H1 (cell line): ENCODE measurements around the gene KANSL1. TPM values are rescaled to one million over a fixed set of nuclear protein-coding genes. Genes with fewer than 3 reads are reported as not detected.
A peak's percentile ranks its signal among the peaks of the same experiment; 100 is the strongest.

Experiments used
- CTCF ChIA-PET: fragments of 300-600 bp; sonication (Branson Sonifier 250); formaldehyde crosslinking; loops from one replicate; lab custom pipeline; 2021; ENCODE audit not compliant: partially characterized antibody; lab: Charles Lee
- POLR2A ChIA-PET: fragments of 300-600 bp; sonication (Branson Sonifier 250); formaldehyde crosslinking; loops from one replicate; lab custom pipeline; 2021; ENCODE audit warnings: inconsistent platforms; ENCODE audit not compliant: partially characterized antibody; lab: Charles Lee
- DNase-seq, 2 experiments: peaks; one replicate each; pipeline versions ENCODE4 v3.0.0 to v3.0.0-alpha.2; 2010 to 2022; ENCODE audit warnings: low spot score in 2 of 2, low read depth in 1 of 2, mixed read lengths in 1 of 2
- FAIRE-seq: peaks from 2 replicates; lab custom pipeline; 2011; peaks lifted over from hg19 to GRCh38; lab: Jason Lieb, UNC
- H2AFZ ChIP-seq: 2 replicates; pipeline ENCODE4 v1.8.1; 2012; ENCODE audit warnings: low read length, inconsistent platforms
- H2AK5ac ChIP-seq: 2 replicates; pipeline ENCODE4 v1.6.1; 2013; ENCODE audit warnings: low read depth, low read length
- H2BK120ac ChIP-seq: replicated peaks from 2 replicates; pipeline ENCODE3; 2013; ENCODE audit warnings: low read depth, low read length, inconsistent platforms
- H2BK12ac ChIP-seq: 2 replicates; pipeline ENCODE4 v1.6.1; 2013; ENCODE audit warnings: low read depth, low read length
- H2BK15ac ChIP-seq: 2 replicates; pipeline ENCODE4 v1.6.1; 2013; ENCODE audit warnings: low read length
- H2BK20ac ChIP-seq: 2 replicates; pipeline ENCODE4 v1.6.1; 2013; ENCODE audit warnings: low read length
- H2BK5ac ChIP-seq: 2 replicates; pipeline ENCODE4 v1.6.1; 2013; ENCODE audit warnings: low read depth, low read length
- H3K14ac ChIP-seq: 2 replicates; pipeline ENCODE4 v1.6.1; 2013; ENCODE audit warnings: inconsistent platforms; ENCODE audit not compliant: insufficient read length
- H3K18ac ChIP-seq: 2 replicates; pipeline ENCODE4 v1.6.1; 2013; ENCODE audit warnings: low read length; ENCODE audit errors: extremely low read depth
- H3K23ac ChIP-seq: 2 replicates; pipeline ENCODE4 v1.6.1; 2013; ENCODE audit warnings: inconsistent platforms; ENCODE audit not compliant: insufficient read length
- H3K23me2 ChIP-seq: 2 replicates; pipeline ENCODE4 v1.6.1; 2013; ENCODE audit warnings: low read depth, low read length
- H3K27ac ChIP-seq: 2 replicates; pipeline ENCODE4 v1.6.1; 2011; ENCODE audit warnings: low read depth, low read length, inconsistent platforms
- H3K27me3 ChIP-seq, 4 experiments: replicated peaks in 1 of 4; 1 replicate in 1 of 4; 2 replicates in 3 of 4; pipeline versions ENCODE4 v1.6.1 to v1.8.1; 2011 to 2013; ENCODE audit warnings: low read length in 3 of 4, mild to moderate bottlenecking in 3 of 4, inconsistent platforms in 2 of 4, mixed read lengths in 2 of 4, moderate library complexity in 1 of 4; ENCODE audit not compliant: control insufficient read depth in 3 of 4, insufficient read depth in 3 of 4; ENCODE audit errors: extremely low read depth in 1 of 4
- H3K36me3 ChIP-seq, 4 experiments: 2 replicates each; pipeline versions ENCODE4 v1.6.1 to v1.8.1; 2011 to 2013; ENCODE audit warnings: mild to moderate bottlenecking in 4 of 4, low read length in 3 of 4, moderate library complexity in 2 of 4, control low read depth in 1 of 4, inconsistent platforms in 1 of 4; ENCODE audit not compliant: insufficient read depth in 4 of 4, control insufficient read depth in 2 of 4
- H3K4ac ChIP-seq: replicated peaks from 2 replicates; pipeline ENCODE3; 2013; ENCODE audit warnings: low read length, low read depth, mixed read lengths, inconsistent platforms; ENCODE audit not compliant: insufficient read length
- H3K4me1 ChIP-seq, 4 experiments: replicated peaks in 1 of 4; 1 replicate in 1 of 4; 2 replicates in 3 of 4; pipeline versions ENCODE4 v1.6.1 to v1.8.1; 2011 to 2013; ENCODE audit warnings: low read length in 3 of 4, inconsistent platforms in 2 of 4, mixed read lengths in 1 of 4; ENCODE audit not compliant: insufficient read depth in 4 of 4, control insufficient read depth in 3 of 4
- H3K4me2 ChIP-seq, 2 experiments: 2 replicates each; pipeline versions ENCODE4 v1.6.1 to v1.8.1; 2011 to 2013; ENCODE audit warnings: low read depth in 2 of 2, low read length in 2 of 2, control low read depth in 1 of 2, inconsistent platforms in 1 of 2, mild to moderate bottlenecking in 1 of 2; ENCODE audit not compliant: insufficient read depth in 1 of 2
- H3K4me3 ChIP-seq, 4 experiments: fragments of 200-600, 300-600 bp in 1 of 4; sonication (generic), shearing (Covaris generic), sonication (Bioruptor Twin) in 1 of 4; 2 replicates each; pipeline versions ENCODE4 v1.5.1 to v1.8.1; 2011 to 2016; ENCODE audit warnings: low read length in 4 of 4, low read depth in 3 of 4, control low read depth in 2 of 4, inconsistent platforms in 2 of 4, mild to moderate bottlenecking in 2 of 4, mixed read lengths in 1 of 4, moderate library complexity in 1 of 4; ENCODE audit not compliant: insufficient read depth in 2 of 4; ENCODE audit errors: extremely low read depth in 1 of 4
- H3K56ac ChIP-seq: replicated peaks from 2 replicates; pipeline ENCODE3; 2013; ENCODE audit warnings: low read depth, mild to moderate bottlenecking, mixed read lengths, low read length, inconsistent platforms; ENCODE audit not compliant: insufficient read length
- H3K79me1 ChIP-seq: 2 replicates; pipeline ENCODE4 v1.6.1; 2013; ENCODE audit warnings: low read depth, low read length, control low read depth
- H3K79me2 ChIP-seq, 2 experiments: 2 replicates each; pipeline versions ENCODE4 v1.6.1 to v1.8.1; 2012 to 2013; ENCODE audit warnings: low read length in 2 of 2, mild to moderate bottlenecking in 2 of 2, inconsistent platforms in 1 of 2; ENCODE audit not compliant: insufficient read depth in 2 of 2, control insufficient read depth in 1 of 2
- H3K9ac ChIP-seq, 4 experiments: replicated peaks in 1 of 4; 1 replicate in 1 of 4; 2 replicates in 3 of 4; pipeline versions ENCODE4 v1.6.1 to v1.8.1; 2011 to 2013; ENCODE audit warnings: low read depth in 3 of 4, low read length in 3 of 4, control low read depth in 2 of 4, mild to moderate bottlenecking in 2 of 4, moderate library complexity in 2 of 4, inconsistent platforms in 1 of 4; ENCODE audit errors: extremely low read depth in 1 of 4
- H3K9me3 ChIP-seq, 2 experiments: 2 replicates each; pipeline versions ENCODE4 v1.6.1 to v1.8.1; 2012 to 2013; ENCODE audit warnings: mild to moderate bottlenecking in 2 of 2, moderate library complexity in 2 of 2, control low read depth in 1 of 2, inconsistent platforms in 1 of 2, low read depth in 1 of 2, low read length in 1 of 2, mixed read lengths in 1 of 2; ENCODE audit not compliant: insufficient read depth in 2 of 2
- H4K20me1 ChIP-seq, 2 experiments: replicated peaks in 1 of 2; 2 replicates each; pipeline versions ENCODE3 to v1.8.1; 2011 to 2013; ENCODE audit warnings: inconsistent platforms in 2 of 2, low read length in 2 of 2, mild to moderate bottlenecking in 1 of 2; ENCODE audit not compliant: insufficient read depth in 2 of 2, control insufficient read depth in 1 of 2
- H4K5ac ChIP-seq: 2 replicates; pipeline ENCODE4 v1.6.1; 2013; ENCODE audit warnings: low read length, low read depth, mixed read lengths, inconsistent platforms; ENCODE audit not compliant: insufficient read length
- H4K8ac ChIP-seq: 2 replicates; pipeline ENCODE4 v1.8.0; 2013; ENCODE audit warnings: mild to moderate bottlenecking, moderate library complexity, low read length, inconsistent platforms; ENCODE audit not compliant: insufficient read depth; ENCODE audit errors: extremely low read depth
- H4K91ac ChIP-seq: replicated peaks from 2 replicates; pipeline ENCODE3; 2013; ENCODE audit warnings: low read length, mixed read lengths, inconsistent platforms; ENCODE audit not compliant: insufficient read length
- ASH2L ChIP-seq: fragments of 200-600, 300-600 bp; sonication (generic); IDR thresholded peaks from one replicate; pipeline ENCODE4 v1.7.1; 2017; ENCODE audit warnings: low read length
- BACH1 ChIP-seq: IDR thresholded peaks from 2 replicates; pipeline ENCODE4 v1.6.1; 2012; ENCODE audit warnings: low read length, improper control_type of control experiment
- EGR1 ChIP-seq: IDR thresholded peaks from 2 replicates; pipeline ENCODE4 v1.6.1; 2011; ENCODE audit warnings: low read depth, low read length, borderline replicate concordance
- EP300 ChIP-seq, 2 experiments: IDR thresholded peaks; 1 replicate in 1 of 2; 2 replicates in 1 of 2; pipeline ENCODE4 v1.6.1; 2011 to 2012; ENCODE audit warnings: low read depth in 2 of 2, low read length in 2 of 2, mild to moderate bottlenecking in 2 of 2, borderline replicate concordance in 1 of 2, inconsistent platforms in 1 of 2, moderate library complexity in 1 of 2
- NRF1 ChIP-seq: IDR thresholded peaks from 2 replicates; pipeline ENCODE4 v1.6.1; 2011; ENCODE audit warnings: mild to moderate bottlenecking, low read depth, low read length, improper control_type of control experiment
- POLR2AphosphoS5 ChIP-seq: IDR thresholded peaks from 2 replicates; pipeline ENCODE4 v1.6.1; 2011; ENCODE audit warnings: low read depth, low read length
- RFX5 ChIP-seq: IDR thresholded peaks from 2 replicates; pipeline ENCODE4 v1.6.1; 2011; ENCODE audit warnings: low read depth, low read length, improper control_type of control experiment, borderline replicate concordance
- RXRA ChIP-seq: IDR thresholded peaks from 2 replicates; pipeline ENCODE4 v1.6.1; 2011; ENCODE audit warnings: low read depth, mild to moderate bottlenecking, low read length, moderate library complexity; ENCODE audit not compliant: insufficient read depth
- SP2 ChIP-seq: IDR thresholded peaks from 2 replicates; pipeline ENCODE4 v1.6.1; 2012; ENCODE audit warnings: mild to moderate bottlenecking, low read length, inconsistent platforms
- TBP ChIP-seq: IDR thresholded peaks from 2 replicates; pipeline ENCODE4 v1.6.1; 2011; ENCODE audit warnings: low read depth, low read length, improper control_type of control experiment
- ZNF274 ChIP-seq: IDR thresholded peaks from 2 replicates; pipeline ENCODE4 v1.7.0; 2012; ENCODE audit warnings: low read length, borderline replicate concordance; ENCODE audit errors: extremely low read depth
- WGBS, 2 experiments: shearing (Covaris generic) in 1 of 2; methylation state at CpG; one replicate each; pipeline versions ENCODE4 v1.1.6 to v1.1.7; 2013 to 2015; ENCODE audit warnings: low lambda C conversion rate in 2 of 2, mixed read lengths in 2 of 2, inconsistent platforms in 1 of 2, low coverage in 1 of 2, missing lambda C conversion rate in 1 of 2; ENCODE audit not compliant: insufficient replicate concordance in 2 of 2, insufficient coverage in 1 of 2, insufficient read length in 1 of 2; ENCODE audit errors: extremely low coverage in 1 of 2, missing lambda C conversion rate in 1 of 2; 5-methylcytosine and 5-hydroxymethylcytosine counted together
- polyA plus RNA-seq, 7 experiments: library from polyadenylated mRNA; depleted of rRNA in 3 of 7; stranded (reverse) in 5 of 7; unstranded in 2 of 7; fragments of >200 nt in 5 of 7; fragments of 200-250 nt in 2 of 7; gene quantifications; 1 replicate in 5 of 7; 2 replicates in 1 of 7; 4 replicates in 1 of 7; pipeline versions ENCODE4 v1.2.1 to v1.2.3, GENCODE V29; 2011 to 2013; ENCODE audit warnings: missing spikeins in 2 of 7, mixed read lengths in 2 of 7
- total RNA-seq: library from RNA; stranded (reverse); fragmentation: NEBNext Ultra II Directional; extraction: Animal tissue kit (Norgen Biotek cat#: 25700); gene quantifications from 2 replicates; pipeline ENCODE4 v1.2.1, GENCODE V29; 2021

KANSL1 gene
- total and polyA plus RNA-seq, 2 of the 8 experiments (the other 6 are each of a cell fraction or from before 2014, with no cell fraction given) = 34.0 to 128 TPM

GRCh38 chr17:46193626-46194392 lies 580 bp upstream of the KANSL1 start:
- POLR2A ChIA-PET = interaction anchor here (0.7 to 3.2 kb wide), 27 partner anchors 8 to 1033 kb away, joined by 3 to 39 read pairs (median 5); no protein-coding TSS in a partner anchor
- TF ChIP-seq ASH2L (peak; percentile 98), EGR1 (no peak), POLR2AphosphoS5 (peak; percentile 89), TBP (peak; percentile 87), ZNF274 (no peak), SP2 (no peak), RFX5 (no peak), RXRA (no peak), EP300 (IDR thresholded peaks at IDR 0.05; ENCODE audit: borderline replicate concordance in 1 of 2, low read depth in 2 of 2, low read length in 2 of 2) (peak in 1 of 2 experiments; percentile 31; a peak in 1 of 3 replicates), BACH1 (peak; percentile 49), NRF1 (peak; percentile 91)

More at GRCh38 chr17:46193626-46194392, 580 bp upstream of the KANSL1 start:
- peak overlapping the region; percentile 98 for H3K18ac ChIP-seq
- no peaks in the 10 kb centered on the region for H3K27me3 ChIP-seq
- H4K20me1 ChIP-seq = peaks cover 18 to 28% of the 10 kb centered on the region in 2 experiments
- peak; percentile 80 to 96 for DNase-seq
- 0 out of 2 replicates have a peak overlapping the region, but pooled peaks have one; percentile 45 for H2BK12ac ChIP-seq
- H3K9me3 ChIP-seq = peaks cover 6 to 12% of the 10 kb centered on the region in 2 experiments
- peak overlapping the region; percentile 73 to 99 (median 86) for H3K4me3 ChIP-seq
- H3K9ac ChIP-seq = peak overlapping the region; percentile 89 to 100 (median 98)
- peak overlapping the region; percentile 94 for H3K27ac ChIP-seq
- H3K23me2 ChIP-seq = peaks cover 8% of the 10 kb centered on the region; the same call in 1 of the 2 replicates
- H2AK5ac ChIP-seq = peak overlapping the region; percentile 29; the same call in 1 of the 2 replicates
- WGBS, 2 experiments = 2% methylated on average over 60 of the region's 60 CpGs; no CpG with 5 or more reads in 1 of the 2 experiments
- peaks cover 6% of the 10 kb centered on the region; the same call in 1 of the 2 replicates for H3K79me1 ChIP-seq
- H2BK120ac ChIP-seq = no peak overlapping the region
- peaks cover 31 to 87% of the 10 kb centered on the region in 2 experiments for H3K79me2 ChIP-seq
- peak overlapping the region; percentile 98 for H4K91ac ChIP-seq
- no peak for FAIRE-seq
- peak overlapping the region; percentile 96 for H2BK5ac ChIP-seq
- peak overlapping the region; percentile 98 for H3K56ac ChIP-seq
- H3K4me2 ChIP-seq = peak overlapping the region; percentile 55 to 92
- H2AFZ ChIP-seq = peak overlapping the region; percentile 57; the same call in 1 of the 2 replicates
- H3K36me3 ChIP-seq = peaks cover 0 to 6% (median 2%) of the 10 kb centered on the region in 4 experiments; a peak in 2 of 8 replicates
- no peak overlapping the region for H3K23ac ChIP-seq
- CTCF ChIA-PET = interaction anchor here (0.8 to 3.0 kb wide), 20 partner anchors 12 to 612 kb away, joined by 3 to 17 read pairs (median 4); no protein-coding TSS in a partner anchor
- H2BK15ac ChIP-seq = peak overlapping the region; percentile 53; the same call in 1 of the 2 replicates
- H3K4me1 ChIP-seq = peaks cover 6 to 16% (median 10%) of the 10 kb centered on the region in 4 experiments; a peak in 5 of 7 replicates
- H4K5ac ChIP-seq = peak overlapping the region; percentile 90
- peak overlapping the region; percentile 99 for H4K8ac ChIP-seq
- no peak overlapping the region for H2BK20ac ChIP-seq
- peak overlapping the region; percentile 1 for H3K14ac ChIP-seq
- H3K4ac ChIP-seq = peak overlapping the region; percentile 73
